ENCODE data around the gene RFX5.
"Not testable (repeated sequence)": the region's sequence is repeated elsewhere in the genome, so short reads cannot be mapped to it uniquely, and the experiment has no call there.

Gene RFX5

GRCh38 chr1:151352021-151352718 is 5.1 kb upstream of the RFX5 start:
- Histone ChIP-seq H3K9me3 (ENCODE audit: control insufficient read depth, insufficient read depth, low read depth, low read length) (no peaks in the 10 kb centered on the region), H3K4me3 (ENCODE audit: low read depth, low read length) (no peak overlapping the region), H3K4me1 (ENCODE audit: control insufficient read depth, insufficient read depth, low read length) (no peaks in the 10 kb centered on the region), H3K36me3 (ENCODE audit: control insufficient read depth in 2 of 2, insufficient read depth in 1 of 2, low read length in 2 of 2) (no peaks in the 10 kb centered on the region), H3K27ac (ENCODE audit: extremely low read depth, low read depth, low read length) (no peak overlapping the region)
- POLR2A ChIA-PET: interaction anchor here (0.6 kb wide), 1 partner anchor 16 kb away, joined by 3 read pairs; no protein-coding TSS in a partner anchor
- TF ChIP-seq ZNF248 (tag by site-specific recombination; IDR thresholded peaks at IDR 0.05) (no peak), ZNF585B (tag by site-specific recombination; IDR thresholded peaks at IDR 0.05) (no peak), ZNF623 (tag by site-specific recombination; IDR thresholded peaks at IDR 0.05) (no peak), ZNF677 (tag by site-specific recombination; IDR thresholded peaks at IDR 0.05) (peak; percentile 81)
- CTCF ChIA-PET: interaction anchor here (0.6 to 2.6 kb wide), 9 partner anchors 10 to 800 kb away, joined by 3 to 22 read pairs (median 3); partner anchors contain the start of gene THEM5

GRCh38 chr1:151350323-151350722 is 3.3 kb upstream of the RFX5 start:
- not testable (repeated sequence) for H3K4me1 ChIP-seq (ENCODE audit: control insufficient read depth, insufficient read depth, low read length)

GRCh38 chr1:151347523-151348246 is 633 bp upstream of the RFX5 start:
- H3K27ac ChIP-seq (ENCODE audit: extremely low read depth, low read depth, low read length): peak overlapping the region; percentile 94; the same call in 1 of the 2 replicates
- ChIA-PET CTCF (interaction anchor here (1.2 kb wide), 1 partner anchor 11 kb away, joined by 5 read pairs; no protein-coding TSS in a partner anchor), POLR2A (no interaction called here)
- H3K9me3 ChIP-seq (ENCODE audit: control insufficient read depth, insufficient read depth, low read depth, low read length): no peaks in the 10 kb centered on the region
- H3K36me3 ChIP-seq (ENCODE audit: control insufficient read depth in 2 of 2, insufficient read depth in 1 of 2, low read length in 2 of 2): peaks cover 3 to 31% of the 10 kb centered on the region in 2 experiments; a peak in 1 of 3 replicates
- H3K4me1 ChIP-seq (ENCODE audit: control insufficient read depth, insufficient read depth, low read length): no peaks in the 10 kb centered on the region
- peak overlapping the region; percentile 13 for H3K4me3 ChIP-seq (ENCODE audit: low read depth, low read length)
- TF ChIP-seq ZBTB17 (tag by site-specific recombination; IDR thresholded peaks at IDR 0.05) (peak; percentile 79), TRIM28 (IDR thresholded peaks at IDR 0.05; ENCODE audit: borderline replicate concordance, low read length) (peak; percentile 61; the same call in 1 of the 2 replicates), ZNF558 (tag by site-specific recombination; IDR thresholded peaks at IDR 0.05) (no peak), ZNF214 (tag by site-specific recombination; IDR thresholded peaks at IDR 0.05; ENCODE audit: borderline replicate concordance) (no peak), ZNF660 (tag by site-specific recombination; IDR thresholded peaks at IDR 0.05) (peak; percentile 4; the same call in 1 of the 2 replicates), ZNF747 (tag by site-specific recombination; IDR thresholded peaks at IDR 0.05) (no peak)

More at GRCh38 chr1:151350323-151350722, 3.3 kb upstream of the RFX5 start:
- H3K36me3 ChIP-seq (ENCODE audit: control insufficient read depth in 2 of 2, insufficient read depth in 1 of 2, low read length in 2 of 2); H3K27ac ChIP-seq (ENCODE audit: extremely low read depth, low read depth, low read length); H3K9me3 ChIP-seq (ENCODE audit: control insufficient read depth, insufficient read depth, low read depth, low read length); H3K4me3 ChIP-seq (ENCODE audit: low read depth, low read length): not testable (repeated sequence)
- POLR2A ChIA-PET: interaction anchor here (0.5 to 1.2 kb wide), 2 partner anchors 142 to 161 kb away, joined by 3 to 4 read pairs; partner anchors contain the start of gene VPS72
- CTCF ChIA-PET: interaction anchor here (2.6 kb wide), 1 partner anchor 10 kb away, joined by 22 read pairs; no protein-coding TSS in a partner anchor

- POLR2A ChIA-PET: interaction anchor here (0.6 kb wide), 1 partner anchor 92 kb away, joined by 3 read pairs; the partner anchor contains the start of gene PSMD4
- CTCF ChIA-PET: no interaction called here
- TF ChIP-seq ZNF707 (tag by site-specific recombination; IDR thresholded peaks at IDR 0.05) (no peak), PRDM10 (tag by site-specific recombination; IDR thresholded peaks at IDR 0.05) (no peak)
These were observed 827 bp downstream of the RFX5 start for GRCh38 chr1:151346082-151346768.

More at GRCh38 chr1:151346082-151346768, 827 bp downstream of the RFX5 start:
- peak overlapping the region; percentile 64 for H3K4me3 ChIP-seq (ENCODE audit: low read depth, low read length)
- H3K9me3 ChIP-seq (ENCODE audit: control insufficient read depth, insufficient read depth, low read depth, low read length): no peaks in the 10 kb centered on the region
- H3K36me3 ChIP-seq (ENCODE audit: control insufficient read depth in 2 of 2, insufficient read depth in 1 of 2, low read length in 2 of 2): peaks cover 3 to 41% of the 10 kb centered on the region in 2 experiments; a peak in 2 of 3 replicates
- H3K4me1 ChIP-seq (ENCODE audit: control insufficient read depth, insufficient read depth, low read length): no peaks in the 10 kb centered on the region
- H3K27ac ChIP-seq (ENCODE audit: extremely low read depth, low read depth, low read length): peak overlapping the region; percentile 94
